Activated CD8-positive, alpha-beta T cell treated with anti-CD3 and anti-CD28 coated beads for 36 hours (primary cell): ENCODE measurements around the gene MEIOB. TPM values are rescaled to one million over a fixed set of nuclear protein-coding genes. Genes with fewer than 3 reads are reported as not detected.
"Not testable (repeated sequence)": the region's sequence is repeated elsewhere in the genome, so short reads cannot be mapped to it uniquely, and the experiment has no call there.

Source experiments
- ATAC-seq: fragments of 200-7000 bp; cut with Tn5 transposase; one replicate; pipeline ENCODE4 v1.10.0; 2021; ENCODE audit warnings: mild to moderate bottlenecking, moderate library complexity
- CTCF ChIA-PET: fragments of 350-600 bp; sonication (Branson Sonifier 250); formaldehyde crosslinking; loops from one replicate; lab custom pipeline; 2021; ENCODE audit warnings: antibody characterized with exemption; lab: Charles Lee
- POLR2A ChIA-PET: fragments of 350-600 bp; sonication (Branson Sonifier 250); formaldehyde crosslinking; loops from one replicate; lab custom pipeline; 2021; ENCODE audit warnings: antibody characterized with exemption; lab: Charles Lee
- DNase-seq: peaks from one replicate; pipeline ENCODE4 v3.0.0-alpha.2; 2020
- H3K27ac Mint-ChIP-seq: one replicate; pipeline ENCODE4 v1.8.0; 2021; ENCODE audit warnings: mild to moderate bottlenecking, mixed read lengths
- H3K27me3 Mint-ChIP-seq: one replicate; pipeline ENCODE4 v1.8.0; 2021; ENCODE audit warnings: mixed read lengths
- H3K36me3 Mint-ChIP-seq: one replicate; pipeline ENCODE4 v1.8.0; 2021; ENCODE audit warnings: low read depth, mixed read lengths
- H3K4me1 Mint-ChIP-seq: one replicate; pipeline ENCODE4 v1.8.0; 2021; ENCODE audit warnings: low read depth, mixed read lengths
- H3K4me3 Mint-ChIP-seq: one replicate; pipeline ENCODE4 v1.8.0; 2021; ENCODE audit warnings: mild to moderate bottlenecking, moderate library complexity, mixed read lengths
- H3K9me3 Mint-ChIP-seq: one replicate; pipeline ENCODE4 v1.8.0; 2021; ENCODE audit warnings: mixed read lengths
- intact Hi-C: fragments of 100-400 bp; cut with micrococcal nuclease; formaldehyde crosslinking; loops from one replicate; pipeline ENCODE4 v1.10.0; 2022
- total RNA-seq, 2 experiments: library from RNA; stranded (reverse); gene quantifications; one replicate each; pipeline ENCODE4 v1.2.3, GENCODE V29; 2021
- TF ChIP-seq, protein P1 (sequence below): fragments of 200-600 bp; IDR thresholded peaks from one replicate; pipeline ENCODE4 v1.8.0; 2022; ENCODE audit warnings: antibody characterized with exemption, mild to moderate bottlenecking

The MEIOB gene
- total RNA-seq, 2 experiments from 2014 or later: 0.34 to 0.40 TPM

DNA sequence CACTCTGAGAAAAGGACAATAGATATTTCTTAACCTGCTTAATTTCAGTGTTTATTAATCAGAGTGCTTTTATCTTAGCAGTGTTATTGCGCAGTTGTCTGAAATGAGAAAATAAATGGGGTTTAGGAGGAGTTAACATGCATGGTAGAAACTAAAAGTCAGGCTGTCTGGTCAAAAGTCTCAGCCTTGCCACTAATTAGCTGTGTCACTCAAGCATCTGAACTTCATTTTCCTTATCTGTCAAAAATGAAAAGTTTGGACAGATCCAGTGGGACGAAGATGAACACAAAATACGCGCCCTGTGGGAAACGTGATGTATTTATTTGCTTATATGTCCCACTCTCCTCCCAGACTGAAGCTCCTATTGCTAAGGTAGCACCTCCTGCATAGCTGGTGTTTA, 6.3 kb upstream of the MEIOB start:
- ChIA-PET POLR2A (interaction anchor here (0.6 kb wide), 1 partner anchor 16 kb away, joined by 3 read pairs; no protein-coding TSS in a partner anchor), CTCF (interaction anchor here (1.2 to 2.1 kb wide), 2 partner anchors 12 to 16 kb away, joined by 3 to 9 read pairs; no protein-coding TSS in a partner anchor)
- no peak for ATAC-seq

DNA sequence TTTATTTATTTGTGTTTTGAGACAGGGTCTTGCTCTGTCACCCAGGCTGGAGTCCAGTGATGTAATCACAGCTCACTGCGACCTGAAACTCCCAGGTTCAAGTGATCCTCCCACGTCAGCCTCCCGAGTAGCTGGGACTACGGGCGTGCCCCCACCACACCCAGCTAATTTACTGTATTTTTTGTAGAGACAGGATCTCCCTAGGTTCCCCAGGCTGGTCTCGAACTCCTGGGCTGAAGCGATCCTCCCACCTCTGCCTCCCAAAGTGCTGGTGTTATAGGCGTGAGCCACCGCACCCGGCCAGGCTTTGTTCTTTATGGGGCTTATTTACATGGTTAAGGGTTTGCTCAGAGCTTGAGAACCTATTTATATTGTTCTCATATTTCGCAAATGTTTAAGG, 5.8 kb upstream of the MEIOB start:
- DNase-seq (no peak), ATAC-seq (no peak)
- ChIA-PET CTCF (interaction anchor here (2.1 kb wide), 1 partner anchor 12 kb away, joined by 9 read pairs; no protein-coding TSS in a partner anchor), POLR2A (interaction anchor here (0.6 kb wide), 1 partner anchor 17 kb away, joined by 3 read pairs; no protein-coding TSS in a partner anchor)
- TF ChIP-seq, protein P1, sequence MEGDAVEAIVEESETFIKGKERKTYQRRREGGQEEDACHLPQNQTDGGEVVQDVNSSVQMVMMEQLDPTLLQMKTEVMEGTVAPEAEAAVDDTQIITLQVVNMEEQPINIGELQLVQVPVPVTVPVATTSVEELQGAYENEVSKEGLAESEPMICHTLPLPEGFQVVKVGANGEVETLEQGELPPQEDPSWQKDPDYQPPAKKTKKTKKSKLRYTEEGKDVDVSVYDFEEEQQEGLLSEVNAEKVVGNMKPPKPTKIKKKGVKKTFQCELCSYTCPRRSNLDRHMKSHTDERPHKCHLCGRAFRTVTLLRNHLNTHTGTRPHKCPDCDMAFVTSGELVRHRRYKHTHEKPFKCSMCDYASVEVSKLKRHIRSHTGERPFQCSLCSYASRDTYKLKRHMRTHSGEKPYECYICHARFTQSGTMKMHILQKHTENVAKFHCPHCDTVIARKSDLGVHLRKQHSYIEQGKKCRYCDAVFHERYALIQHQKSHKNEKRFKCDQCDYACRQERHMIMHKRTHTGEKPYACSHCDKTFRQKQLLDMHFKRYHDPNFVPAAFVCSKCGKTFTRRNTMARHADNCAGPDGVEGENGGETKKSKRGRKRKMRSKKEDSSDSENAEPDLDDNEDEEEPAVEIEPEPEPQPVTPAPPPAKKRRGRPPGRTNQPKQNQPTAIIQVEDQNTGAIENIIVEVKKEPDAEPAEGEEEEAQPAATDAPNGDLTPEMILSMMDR: no peak
- H3K36me3 Mint-ChIP-seq: no peaks in the 10 kb centered on the region
- H3K27me3 Mint-ChIP-seq: peaks cover 15% of the 10 kb centered on the region
- no peaks in the 10 kb centered on the region for H3K4me1 Mint-ChIP-seq
- H3K4me3 Mint-ChIP-seq: no peak overlapping the region
- intact Hi-C loops: no loop called here
- no peaks in the 10 kb centered on the region for H3K9me3 Mint-ChIP-seq
- no peak overlapping the region for H3K27ac Mint-ChIP-seq

More for the DNA sequence above, 6.3 kb upstream of the MEIOB start:
- no peaks in the 10 kb centered on the region for H3K36me3 Mint-ChIP-seq
- TF ChIP-seq, protein P1: no peak
- H3K9me3 Mint-ChIP-seq: no peaks in the 10 kb centered on the region
- no peak overlapping the region for H3K4me3 Mint-ChIP-seq
- H3K27me3 Mint-ChIP-seq: peaks cover 15% of the 10 kb centered on the region
- no peak overlapping the region for H3K27ac Mint-ChIP-seq
- no peaks in the 10 kb centered on the region for H3K4me1 Mint-ChIP-seq
- DNase-seq: no peak
- intact Hi-C loops: no loop called here

DNA sequence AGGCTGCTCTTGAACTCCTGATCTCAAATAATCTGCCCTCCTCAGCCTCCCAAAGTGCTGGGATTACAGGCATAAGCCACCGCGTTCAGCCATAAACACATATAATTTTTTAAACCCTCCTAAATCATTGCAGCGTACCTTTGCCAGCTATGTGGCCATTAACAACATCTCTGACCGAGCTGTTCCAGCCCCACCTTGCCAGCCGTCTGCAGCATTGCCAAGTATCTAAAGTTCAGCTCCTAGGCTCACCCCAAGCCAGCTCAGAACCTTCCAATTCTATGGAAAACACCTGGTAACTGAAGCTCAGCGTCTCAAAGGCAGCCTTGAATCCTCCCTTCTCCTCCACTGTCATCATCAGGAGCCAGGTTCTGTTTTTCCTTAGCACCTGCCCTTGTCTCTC, 5.1 kb upstream of the MEIOB start:
- intact Hi-C loops: no loop called here
- H3K36me3 Mint-ChIP-seq: no peaks in the 10 kb centered on the region

DNA sequence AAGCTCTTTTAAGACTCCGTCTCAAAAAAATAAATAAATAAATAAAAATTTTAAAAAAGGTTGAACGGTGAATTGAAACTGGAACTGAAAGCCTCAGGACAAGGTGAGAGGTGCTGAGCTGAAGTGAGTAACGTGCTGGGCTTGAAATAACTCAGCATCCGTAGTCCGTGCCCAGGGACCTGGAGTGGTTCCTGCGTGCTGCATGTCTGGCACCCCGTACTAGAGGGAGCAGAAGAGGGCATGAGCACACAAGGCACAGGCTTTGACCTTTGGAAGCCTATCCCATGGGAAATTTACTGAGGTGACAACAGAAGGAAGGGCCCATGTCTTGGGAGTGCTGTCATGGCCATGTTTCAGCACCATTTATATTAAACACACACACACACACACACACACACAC, 4.5 kb upstream of the MEIOB start:
- CTCF ChIA-PET: interaction anchor here (1.0 to 4.0 kb wide), 2 partner anchors 12 to 52 kb away, joined by 4 to 15 read pairs; no protein-coding TSS in a partner anchor
- DNase-seq (peak; percentile 13), ATAC-seq (peak; percentile 57)
- Mint-ChIP-seq H3K27ac (no peak overlapping the region), H3K4me1 (peaks cover 2% of the 10 kb centered on the region), H3K36me3 (no peaks in the 10 kb centered on the region), H3K27me3 (peaks cover 21% of the 10 kb centered on the region), H3K4me3 (no peak overlapping the region), H3K9me3 (no peaks in the 10 kb centered on the region)
- intact Hi-C loops: no loop called here
- POLR2A ChIA-PET: interaction anchor here (0.6 kb wide), 1 partner anchor 94 kb away, joined by 3 read pairs; no protein-coding TSS in a partner anchor
- TF ChIP-seq, protein P1: no peak

More for the DNA sequence above, 5.1 kb upstream of the MEIOB start:
- ATAC-seq (no peak), DNase-seq (no peak)
- CTCF ChIA-PET: interaction anchor here (2.1 kb wide), 1 partner anchor 11 kb away, joined by 9 read pairs; no protein-coding TSS in a partner anchor
- TF ChIP-seq, protein P1: no peak
- Mint-ChIP-seq H3K4me3 (no peak overlapping the region), H3K4me1 (peaks cover 2% of the 10 kb centered on the region), H3K27ac (no peak overlapping the region), H3K9me3 (no peaks in the 10 kb centered on the region), H3K27me3 (peaks cover 21% of the 10 kb centered on the region)
- POLR2A ChIA-PET: no interaction called here

DNA sequence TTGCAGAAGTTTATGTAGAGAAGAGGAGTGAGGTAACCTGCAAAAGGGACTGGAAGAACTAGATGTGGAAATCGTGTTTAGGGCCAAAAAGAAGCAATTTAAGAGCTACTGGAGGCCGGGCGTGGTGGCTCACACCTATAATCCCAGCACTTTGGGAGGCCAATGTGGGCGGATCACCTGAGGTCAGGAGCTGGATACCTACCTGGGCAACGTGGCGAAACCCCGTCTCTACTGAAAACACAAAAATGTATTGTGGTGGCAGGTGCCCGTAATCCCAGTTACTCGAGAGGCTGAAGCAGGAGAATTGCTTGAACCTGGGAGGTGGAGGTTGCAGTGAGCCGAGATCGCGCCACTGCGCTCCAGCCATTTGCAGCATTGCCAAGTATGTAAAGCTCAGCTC, 4.1 kb upstream of the MEIOB start:
- ChIA-PET POLR2A (interaction anchor here (0.6 kb wide), 1 partner anchor 94 kb away, joined by 3 read pairs; no protein-coding TSS in a partner anchor), CTCF (interaction anchor here (1.0 to 4.0 kb wide), 2 partner anchors 12 to 53 kb away, joined by 4 to 15 read pairs; no protein-coding TSS in a partner anchor)
- peaks cover 21% of the 10 kb centered on the region for H3K27me3 Mint-ChIP-seq
- H3K36me3 Mint-ChIP-seq, ATAC-seq, H3K4me1 Mint-ChIP-seq, H3K27ac Mint-ChIP-seq, H3K9me3 Mint-ChIP-seq, DNase-seq, H3K4me3 Mint-ChIP-seq, intact Hi-C loops: not testable (repeated sequence)
